Measurements from ENCODE around the gene FTCD.
A peak's percentile ranks its signal among the peaks of the same experiment; 100 is the strongest.
"Not testable (repeated sequence)": the region's sequence is repeated elsewhere in the genome, so short reads cannot be mapped to it uniquely, and the experiment has no call there.

The FTCD gene

GRCh38 chr21:46188226-46189212 is 33.1 kb upstream of the FTCD start:
- DNase-seq (ENCODE audit: insufficient read length, low spot score) (no peak), FAIRE-seq (no peak)

GRCh38 chr21:46187814-46188213 is 32.4 kb upstream of the FTCD start:
- DNase-seq (ENCODE audit: insufficient read length, low spot score), result no peak
- FAIRE-seq, result no peak

DNA sequence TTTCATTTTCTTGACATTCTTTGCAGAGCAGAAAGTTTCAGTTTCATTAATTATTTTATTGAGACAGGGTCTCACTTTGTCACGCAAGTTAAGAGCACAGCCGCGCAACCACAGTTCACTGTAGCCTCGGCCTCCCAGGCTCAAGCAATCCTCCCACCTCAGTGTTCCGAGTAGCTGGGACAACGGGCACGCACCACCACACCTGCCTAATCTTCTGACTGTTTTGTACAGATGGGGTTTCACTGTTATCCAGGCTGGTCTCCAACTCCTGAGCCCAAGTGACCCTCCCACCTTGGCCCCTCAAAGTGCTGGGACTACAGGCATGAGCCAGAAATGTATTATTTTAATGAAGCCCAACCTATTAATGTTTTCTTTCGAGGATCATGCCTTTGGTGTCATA is 31.9 kb upstream of the FTCD start:
- DNase-seq (ENCODE audit: insufficient read length, low spot score), result no peak
- FAIRE-seq, result no peak

DNA sequence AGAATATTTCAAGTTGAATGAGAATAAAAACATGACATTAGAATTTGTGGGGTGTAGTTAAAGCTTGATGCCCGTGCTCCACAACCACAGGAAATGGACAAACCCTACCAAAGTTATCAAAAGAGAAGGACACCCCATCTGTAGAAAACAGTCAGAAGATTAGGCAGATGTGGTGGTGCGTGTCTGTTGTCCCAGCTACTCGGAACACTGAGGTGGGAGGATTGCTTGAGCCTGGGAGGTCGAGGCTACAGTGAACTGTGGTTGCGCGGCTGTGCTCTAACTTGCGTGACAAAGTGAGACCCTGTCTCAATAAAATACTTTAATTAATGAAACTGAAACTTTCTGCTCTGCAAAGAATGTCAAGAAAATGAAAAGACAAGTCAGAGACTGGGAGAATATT is 30.3 kb upstream of the FTCD start:
- FAIRE-seq, result no peak
- DNase-seq (ENCODE audit: insufficient read length, low spot score), result no peak

DNA sequence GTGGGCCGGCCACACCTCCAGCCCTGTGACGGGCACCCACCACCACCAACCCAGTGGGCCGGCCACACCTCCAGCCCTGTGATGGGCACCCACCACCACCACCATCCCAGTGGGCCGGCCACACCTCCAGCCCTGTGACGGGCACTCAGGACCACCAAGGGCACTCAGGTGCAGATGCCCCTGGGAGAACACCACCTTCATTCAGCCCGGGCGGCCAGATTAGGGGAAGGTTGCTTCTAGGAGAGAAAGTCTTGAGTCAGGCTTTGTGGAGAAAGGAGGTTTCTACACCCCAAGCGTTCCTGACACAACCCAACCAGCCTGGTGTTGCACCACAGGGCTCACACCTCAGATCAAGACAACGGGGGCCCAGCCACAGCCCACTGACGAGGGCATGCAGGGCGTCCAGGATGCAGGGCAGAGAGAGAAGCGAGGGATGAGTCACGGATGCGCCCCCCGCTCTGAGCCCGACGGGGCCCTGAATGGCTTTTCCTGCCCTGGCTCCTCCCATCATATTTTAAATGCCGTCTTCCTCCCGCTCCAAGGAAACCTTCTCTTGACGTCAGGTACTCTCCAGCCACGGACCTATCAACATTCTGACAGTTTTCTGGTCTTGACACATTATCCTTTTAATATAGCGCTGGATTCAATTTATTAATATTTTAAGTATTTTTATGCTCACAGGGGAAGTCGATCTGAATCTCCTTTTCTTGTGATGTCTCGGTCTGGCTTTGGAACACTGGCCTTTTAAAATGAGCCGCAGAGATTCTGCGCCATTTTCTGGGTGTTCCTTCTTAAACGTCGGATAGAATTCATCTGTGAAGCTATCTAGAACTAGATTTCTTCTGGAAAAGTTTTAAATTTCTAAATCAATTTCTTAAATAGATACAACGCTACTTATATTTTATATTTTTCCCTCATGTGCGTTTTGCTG is 29.5 kb upstream of the FTCD start:
- no peak for FAIRE-seq

DNA sequence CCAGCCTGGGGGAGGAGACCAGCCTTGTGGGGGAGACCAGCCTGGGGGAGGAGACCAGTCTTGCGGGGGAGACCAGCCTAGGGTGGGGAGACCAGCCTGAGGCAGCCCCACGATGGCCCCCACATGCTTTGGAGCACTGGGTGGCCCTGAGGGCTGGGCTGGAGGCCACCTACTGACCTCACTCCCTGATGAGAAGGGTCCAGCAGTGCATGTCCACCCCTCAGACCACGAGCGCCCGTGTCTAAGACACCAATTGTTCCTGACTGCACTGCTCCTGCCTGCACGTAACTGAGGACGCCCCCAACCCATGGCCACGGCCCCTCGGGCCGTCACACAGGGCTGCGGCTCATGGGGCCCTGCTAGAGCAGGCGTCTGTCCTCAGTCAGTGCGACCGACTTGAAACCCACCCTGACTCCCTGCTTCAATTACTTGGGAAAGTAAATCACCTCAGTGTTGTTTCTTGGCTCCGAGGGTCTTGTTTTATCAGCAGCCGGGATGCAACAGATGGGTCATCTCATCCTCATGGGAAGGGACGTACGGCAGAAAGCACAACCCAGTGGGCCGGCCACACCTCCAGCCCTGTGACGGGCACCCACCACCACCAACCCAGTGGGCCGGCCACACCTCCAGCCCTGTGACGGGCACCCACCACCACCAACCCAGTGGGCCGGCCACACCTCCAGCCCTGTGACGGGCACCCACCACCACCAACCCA is 28.7 kb upstream of the FTCD start, which contains the start of gene SPATC1L:
SPATC1L (minus strand) TSS at position 550 of the 715 bp plus-strand sequence. CDS start 1,643 bp downstream, outside the sequence.
- FAIRE-seq (no peak), DNase-seq (ENCODE audit: insufficient read length, low spot score) (peak; percentile 57)

More for the DNA sequence above, 29.5 kb upstream of the FTCD start:
- DNase-seq (ENCODE audit: insufficient read length, low spot score), result no peak

GRCh38 chr21:46183337-46183909 is 28.0 kb upstream of the FTCD start:
- DNase-seq (ENCODE audit: insufficient read length, low spot score); FAIRE-seq: not testable (repeated sequence)

DNA sequence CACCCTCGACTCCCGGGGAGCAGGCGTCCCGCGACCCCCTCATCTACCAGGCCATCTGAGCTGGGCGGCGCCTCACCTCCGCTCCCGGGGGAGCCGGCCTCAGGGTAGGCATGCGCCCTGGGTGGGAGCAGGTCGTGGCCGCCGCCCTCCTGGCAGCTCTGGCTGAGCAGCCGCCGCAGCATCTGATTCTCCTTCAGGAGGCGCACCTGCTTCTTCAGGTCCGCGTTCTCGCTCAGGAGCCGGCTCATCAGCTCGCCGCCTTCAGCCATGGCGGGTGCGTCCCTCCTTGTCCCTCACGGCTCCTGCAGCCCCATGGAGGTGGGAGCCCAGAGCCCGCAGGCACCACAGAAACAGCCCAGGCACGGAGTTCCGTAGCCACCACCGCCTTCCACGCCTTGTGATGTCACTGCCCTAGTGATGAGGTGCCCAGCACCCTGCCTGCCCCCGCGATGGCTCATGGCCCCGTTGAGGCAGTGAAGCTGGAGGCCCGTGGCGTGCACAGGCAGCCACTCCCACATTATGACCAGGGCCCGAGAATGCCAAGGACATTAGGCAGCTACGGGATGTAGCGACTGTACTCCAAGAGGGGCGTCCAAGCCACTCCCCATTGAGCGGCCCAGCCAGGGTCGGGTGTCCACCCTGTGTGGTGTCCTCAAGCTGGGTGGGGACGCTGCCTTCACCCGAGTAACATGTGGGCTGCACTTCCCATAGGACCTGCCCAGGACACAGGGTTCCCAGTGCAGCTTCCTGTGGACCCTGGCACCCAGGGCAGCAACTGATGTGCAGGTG is 27.4 kb upstream of the FTCD start:
- DNase-seq (ENCODE audit: insufficient read length, low spot score), result no peak
- no peak for FAIRE-seq

- no peak for DNase-seq (ENCODE audit: insufficient read length, low spot score)
- no peak for FAIRE-seq
These were observed 26.7 kb upstream of the FTCD start for GRCh38 chr21:46181953-46182547.

GRCh38 chr21:46181436-46181835 is 26.1 kb upstream of the FTCD start:
- FAIRE-seq (no peak), DNase-seq (ENCODE audit: insufficient read length, low spot score) (no peak)

DNA sequence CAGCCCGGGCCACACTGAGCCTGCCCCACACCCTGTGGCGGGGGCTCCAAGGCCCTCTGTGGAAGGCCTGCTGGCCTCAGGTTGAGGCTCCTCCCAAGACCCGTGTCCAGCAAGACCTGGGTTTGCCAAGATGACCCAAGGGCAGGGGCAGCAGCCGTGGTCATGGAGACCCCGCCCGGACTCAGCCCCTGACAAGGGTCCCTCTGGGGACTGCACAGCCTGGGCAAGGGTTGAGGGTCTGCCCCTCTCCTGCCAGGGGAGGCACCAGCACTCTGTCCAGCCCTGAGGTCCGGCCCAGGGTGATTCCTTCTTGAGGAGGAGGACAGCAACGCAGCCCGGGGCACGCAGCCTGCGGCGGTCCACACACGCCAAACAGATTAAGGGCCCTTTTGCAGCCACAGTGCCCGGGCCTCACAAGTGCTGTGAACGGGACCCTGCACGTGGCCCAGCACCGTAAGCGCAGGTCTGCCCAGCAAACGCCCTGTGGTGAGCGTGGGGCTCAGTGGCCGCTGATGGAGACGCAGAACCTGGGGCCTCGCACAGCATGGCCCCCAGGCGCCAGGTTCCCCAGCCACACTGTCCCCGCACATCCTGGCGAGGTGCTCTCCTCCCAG is 25.5 kb upstream of the FTCD start:
- FAIRE-seq, result no peak
- DNase-seq (ENCODE audit: insufficient read length, low spot score), result no peak

DNA sequence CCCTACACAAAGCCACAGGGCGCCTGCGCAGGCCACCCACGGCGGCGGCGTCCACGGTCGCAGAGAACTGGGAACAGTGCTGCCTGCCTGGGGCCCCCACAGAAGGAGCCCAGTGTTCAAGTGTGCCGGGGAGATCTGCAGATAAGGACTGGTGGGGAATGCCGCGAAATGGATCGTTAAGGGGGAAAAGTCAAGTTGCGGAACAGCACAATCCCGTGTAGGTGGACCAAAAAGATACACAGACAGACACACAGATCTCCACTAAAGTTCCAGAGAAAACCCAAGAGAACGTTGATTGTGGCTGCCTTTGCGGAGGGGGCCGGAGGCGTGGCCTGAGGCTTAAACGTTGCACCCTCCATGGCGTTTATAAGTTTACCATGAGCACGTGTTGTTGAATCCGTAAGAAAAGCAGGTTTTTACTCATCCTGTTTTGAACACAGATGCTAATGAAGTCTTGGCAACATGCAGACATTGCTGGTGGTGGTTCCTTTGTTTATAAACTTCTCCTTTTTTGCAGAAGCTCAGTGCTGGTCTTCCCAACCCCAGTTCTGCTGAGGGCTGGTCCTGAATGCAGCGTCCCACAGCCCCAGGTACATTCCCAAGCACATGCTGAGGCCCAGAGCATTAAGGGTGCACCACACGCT is 24.8 kb upstream of the FTCD start:
- DNase-seq (ENCODE audit: insufficient read length, low spot score), result no peak
- no peak for FAIRE-seq

- no peak for DNase-seq (ENCODE audit: insufficient read length, low spot score)
- FAIRE-seq, result no peak
These were observed 24.3 kb upstream of the FTCD start for GRCh38 chr21:46179708-46180078.

GRCh38 chr21:46178961-46179360 is 23.6 kb upstream of the FTCD start:
- FAIRE-seq (no peak), DNase-seq (ENCODE audit: insufficient read length, low spot score) (no peak)

GRCh38 chr21:46176443-46177129 is 21.2 kb upstream of the FTCD start:
- DNase-seq (ENCODE audit: insufficient read length, low spot score); FAIRE-seq: not testable (repeated sequence)

DNA sequence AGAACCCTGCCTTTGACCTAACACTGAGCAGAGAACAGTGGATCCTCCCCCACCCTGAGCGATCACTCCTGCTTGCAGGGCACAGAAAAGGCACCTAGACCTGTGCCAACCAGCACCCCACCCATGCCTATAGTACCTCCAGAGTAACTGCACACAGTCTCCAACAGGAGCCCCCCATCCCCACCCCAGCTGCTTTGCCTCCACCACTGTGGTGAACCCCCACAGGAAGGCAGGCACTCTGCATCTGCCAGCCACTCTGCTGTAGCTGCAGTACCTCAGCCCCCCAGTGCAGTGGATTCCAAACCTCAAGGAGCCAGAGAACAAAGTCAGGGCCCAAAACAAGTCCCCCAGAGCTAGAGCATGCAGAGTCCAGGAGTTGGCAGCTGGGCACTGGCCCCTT is 18.2 kb upstream of the FTCD start:
- DNase-seq (ENCODE audit: insufficient read length, low spot score) (no peak), FAIRE-seq (no peak)

DNA sequence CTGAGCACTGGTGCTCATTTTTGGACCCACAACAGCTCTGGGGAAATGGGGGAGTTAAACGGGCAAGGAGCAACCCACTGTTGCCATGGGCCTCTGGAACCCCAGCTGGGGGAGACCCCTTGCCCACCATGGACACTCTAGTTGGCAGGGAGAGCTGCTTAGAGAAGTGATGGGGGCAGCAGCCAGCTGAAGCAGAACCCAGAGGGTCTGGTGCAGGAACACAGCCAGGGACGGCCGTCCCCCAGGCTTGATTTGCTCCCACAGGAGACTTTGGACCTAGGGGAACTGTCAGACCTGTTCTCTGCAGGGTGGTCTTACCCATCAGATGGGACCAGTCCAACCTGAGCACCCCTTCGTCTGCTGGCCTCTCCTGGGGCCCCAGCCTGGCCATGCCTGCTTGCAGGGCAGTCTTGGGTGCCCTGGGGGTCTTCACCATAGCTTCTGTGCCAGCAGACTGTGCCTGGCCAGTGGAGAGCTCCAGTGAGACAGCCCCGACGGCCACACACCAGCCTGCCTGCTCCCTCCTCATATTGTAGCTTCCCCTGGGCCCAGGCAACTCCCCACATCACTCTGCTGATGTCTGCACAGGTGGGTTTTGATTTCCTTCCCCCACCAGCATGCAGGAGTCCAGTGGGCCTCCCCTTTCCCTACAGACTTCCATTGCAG is 17.6 kb upstream of the FTCD start:
- DNase-seq (ENCODE audit: insufficient read length, low spot score), result no peak
- FAIRE-seq, result no peak
